ENCODE measurements around the gene SEMA4B.
"Not testable (repeated sequence)": the region's sequence is repeated elsewhere in the genome, so short reads cannot be mapped to it uniquely, and the experiment has no call there.

- TF ChIP-seq CTCF, POLR2A (IDR thresholded peaks at IDR 0.05): not testable (repeated sequence)
Measured at GRCh38 chr15:90188065-90188464, 13.1 kb upstream of the SEMA4B start.

Measured in body of pancreas (tissue), 4 donors.